Naive thymus-derived CD4-positive, alpha-beta T cell (primary cell): ENCODE measurements around the gene CIDEB. TPM values are rescaled to one million over a fixed set of nuclear protein-coding genes. Genes with fewer than 3 reads are reported as not detected.

Experiments used
- ATAC-seq: fragments of 150-1000 bp; cut with Tn5 transposase; 2 replicates; pipeline ENCODE4 v1.10.0; 2021; ENCODE audit warnings: mild to moderate bottlenecking, moderate library complexity
- CTCF ChIA-PET: fragments of 350-600 bp; sonication (Branson Sonifier 250); formaldehyde crosslinking; loops from one replicate; lab custom pipeline; 2021; ENCODE audit warnings: antibody characterized with exemption; lab: Charles Lee
- POLR2A ChIA-PET: fragments of 350-600 bp; sonication (Branson Sonifier 250); formaldehyde crosslinking; loops from one replicate; lab custom pipeline; 2021; ENCODE audit warnings: antibody characterized with exemption, inconsistent platforms; lab: Charles Lee
- DNase-seq, 9 donors: peaks; one replicate each; pipeline versions ENCODE4 v3.0.0 to v3.0.0-alpha.2; 2020 to 2022; ENCODE audit warnings: mixed read lengths in 1 of 9
- H3K27ac ChIP-seq: one replicate; pipeline ENCODE4 v1.7.0; 2013; ENCODE audit warnings: mild to moderate bottlenecking, low read depth, low read length, moderate library complexity
- H3K27me3 ChIP-seq, 2 donors: one replicate each; pipeline ENCODE4 v1.7.0; 2013; ENCODE audit warnings: low read length in 2 of 2, mild to moderate bottlenecking in 2 of 2, moderate library complexity in 2 of 2; ENCODE audit not compliant: control insufficient read depth in 2 of 2, insufficient read depth in 2 of 2
- H3K36me3 ChIP-seq, 3 experiments: 1 replicate in 2 of 3; 2 replicates in 1 of 3; pipeline ENCODE4 v1.7.0; 2013; ENCODE audit warnings: low read length in 3 of 3, mild to moderate bottlenecking in 3 of 3, moderate library complexity in 1 of 3; ENCODE audit not compliant: insufficient read depth in 3 of 3, control insufficient read depth in 2 of 3
- H3K4me1 ChIP-seq, 2 donors: one replicate each; pipeline ENCODE4 v1.7.0; 2013; ENCODE audit warnings: low read length in 2 of 2, mild to moderate bottlenecking in 2 of 2, moderate library complexity in 1 of 2; ENCODE audit not compliant: control insufficient read depth in 2 of 2, insufficient read depth in 2 of 2
- H3K4me3 ChIP-seq: 2 replicates; pipeline ENCODE4 v1.7.0; 2013; ENCODE audit warnings: mild to moderate bottlenecking, low read length
- H3K9me3 ChIP-seq, 3 experiments: 1 replicate in 2 of 3; 2 replicates in 1 of 3; pipeline ENCODE4 v1.7.0; 2013; ENCODE audit warnings: low read length in 3 of 3; ENCODE audit not compliant: control insufficient read depth in 2 of 3
- H3K27ac Mint-ChIP-seq, 9 donors: one replicate each; pipeline ENCODE4 v1.8.0; 2020 to 2022; ENCODE audit warnings: mixed read lengths in 9 of 9, mild to moderate bottlenecking in 8 of 9, moderate library complexity in 5 of 9, inconsistent platforms in 2 of 9
- H3K27me3 Mint-ChIP-seq, 5 donors: one replicate each; pipeline ENCODE4 v1.8.0; 2021 to 2022; ENCODE audit warnings: mixed read lengths in 5 of 5, mild to moderate bottlenecking in 1 of 5
- H3K36me3 Mint-ChIP-seq, 5 donors: one replicate each; pipeline ENCODE4 v1.8.0; 2020 to 2022; ENCODE audit warnings: mixed read lengths in 5 of 5, mild to moderate bottlenecking in 3 of 5, inconsistent platforms in 1 of 5
- H3K4me1 Mint-ChIP-seq, 7 donors: one replicate each; pipeline ENCODE4 v1.8.0; 2020 to 2022; ENCODE audit warnings: mixed read lengths in 7 of 7, mild to moderate bottlenecking in 3 of 7, inconsistent platforms in 1 of 7
- H3K4me3 Mint-ChIP-seq, 10 donors: one replicate each; pipeline ENCODE4 v1.8.0; 2020 to 2022; ENCODE audit warnings: mild to moderate bottlenecking in 10 of 10, mixed read lengths in 10 of 10, moderate library complexity in 6 of 10, inconsistent platforms in 2 of 10
- H3K9me3 Mint-ChIP-seq, 11 donors: one replicate each; pipeline ENCODE4 v1.8.0; 2020 to 2022; ENCODE audit warnings: mixed read lengths in 11 of 11, mild to moderate bottlenecking in 4 of 11, inconsistent platforms in 1 of 11, moderate library complexity in 1 of 11
- intact Hi-C, 2 donors: fragments of 100-400 bp; cut with micrococcal nuclease; formaldehyde crosslinking; loops; one replicate each; pipeline ENCODE4 v1.15.1; 2023
- polyA plus RNA-seq, 2 donors: library from polyadenylated mRNA; unstranded; fragments of 300-500 nt; fragmentation: Illumina TruSeq; gene quantifications; one replicate each; pipeline ENCODE4 v1.2.3, GENCODE V29; 2021
- total RNA-seq, 6 experiments: library from RNA in 5 of 6; stranded (reverse) in 5 of 6; gene quantifications; 1 replicate in 5 of 6; 2 replicates in 1 of 6; pipeline ENCODE4 v1.2.3 and lab custom pipeline; 2021 to 2026

The CIDEB gene
- total and polyA plus RNA-seq, 7 experiments from 2014 or later, result 16.4 to 31.5 (median 19.3) TPM

DNA sequence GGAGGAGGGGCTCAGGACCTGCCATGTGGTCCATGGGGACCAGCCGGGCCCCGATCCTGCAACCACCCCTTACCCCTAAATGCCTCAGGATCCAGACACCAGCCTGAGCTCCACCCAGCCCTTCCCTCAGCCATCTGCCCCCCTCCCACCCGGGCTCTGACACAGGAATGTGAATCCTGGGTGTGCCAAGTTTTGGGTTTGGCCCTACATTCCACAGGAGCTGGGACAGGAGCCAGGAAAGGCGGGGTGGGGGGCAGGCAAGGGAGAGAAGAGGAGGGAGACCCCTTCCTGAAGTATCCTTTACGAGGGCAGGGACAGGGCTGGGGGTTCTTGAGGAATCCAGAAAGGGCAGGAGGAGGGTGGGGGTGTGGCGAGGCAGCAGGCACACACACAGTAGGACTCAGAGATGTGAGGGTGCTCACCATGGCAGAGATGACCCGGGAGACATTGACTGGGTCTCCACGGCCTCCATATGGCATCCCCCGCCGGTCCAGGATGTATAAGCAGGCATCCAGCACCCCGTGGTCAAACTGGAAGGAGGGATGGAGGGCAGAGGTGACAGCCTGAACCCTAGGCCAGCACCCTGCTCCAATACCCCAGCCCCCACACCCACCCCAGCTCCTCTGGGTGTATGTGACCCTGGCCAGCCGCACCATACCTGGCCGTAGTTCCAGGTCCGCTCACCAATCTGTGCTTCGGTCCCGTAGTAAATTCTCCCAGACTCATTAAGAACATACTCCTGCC lies 48.3 kb downstream of the CIDEB start:
- ATAC-seq (no peak), DNase-seq (no peak)
- Histone ChIP-seq H3K4me1 (no peaks in the 10 kb centered on the region), H3K9me3 (no peaks in the 10 kb centered on the region), H3K36me3 (peaks cover 0 to 45% (median 7%) of the 10 kb centered on the region in 3 experiments), H3K27ac (no peak overlapping the region), H3K27me3 (no peaks in the 10 kb centered on the region), H3K4me3 (no peak overlapping the region)
- Mint-ChIP-seq H3K4me3 (no peak overlapping the region), H3K27me3 (no peaks in the 10 kb centered on the region), H3K27ac (no peak overlapping the region), H3K9me3 (no peaks in the 10 kb centered on the region), H3K4me1 (peaks cover 0 to 3% (median 0%) of the 10 kb centered on the region in 7 donors), H3K36me3 (peaks cover 0 to 26% (median 10%) of the 10 kb centered on the region in 5 donors)
- intact Hi-C loops, result no loop called here
- POLR2A ChIA-PET, result no interaction called here
- CTCF ChIA-PET, result no interaction called here

DNA sequence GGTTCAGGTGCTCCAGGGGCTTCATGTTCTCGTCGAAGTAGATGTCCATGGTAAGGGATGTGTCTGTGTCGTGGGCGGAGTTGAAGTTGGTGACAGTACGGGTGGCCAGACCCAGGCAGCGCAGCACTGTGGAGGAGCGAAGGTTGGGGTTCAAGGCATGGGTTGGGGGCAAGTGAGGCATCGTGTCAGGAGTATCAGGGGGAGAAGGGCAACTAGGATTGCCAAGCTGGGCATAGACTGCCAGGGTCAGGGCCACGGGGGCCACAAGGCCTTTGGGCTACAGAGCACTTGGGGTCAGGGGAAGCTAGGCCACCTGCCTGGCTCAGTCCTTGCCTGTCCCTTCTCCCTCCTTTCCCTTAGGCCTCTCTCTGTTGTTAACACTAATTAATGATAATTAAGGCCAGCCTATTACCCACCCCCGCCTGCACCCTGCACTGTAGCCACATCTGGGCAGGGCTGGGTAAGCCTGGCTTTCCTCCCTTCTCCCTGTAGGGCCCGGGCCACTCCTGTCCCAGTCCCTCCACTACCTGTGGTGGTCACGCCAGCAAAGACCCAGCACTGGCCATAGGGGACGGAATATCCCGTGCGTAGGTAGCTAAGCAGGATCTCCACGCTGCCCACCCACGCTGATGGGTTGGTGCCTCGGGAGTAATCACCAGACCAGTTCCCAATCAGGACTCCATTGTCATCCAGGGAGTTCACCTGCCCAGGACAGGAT lies 49.1 kb downstream of the CIDEB start:
- no peak overlapping the region for H3K27ac Mint-ChIP-seq
- Histone ChIP-seq H3K27ac (no peak overlapping the region), H3K27me3 (no peaks in the 10 kb centered on the region), H3K9me3 (no peaks in the 10 kb centered on the region), H3K36me3 (peaks cover 0 to 45% (median 7%) of the 10 kb centered on the region in 3 experiments), H3K4me3 (no peak overlapping the region), H3K4me1 (no peaks in the 10 kb centered on the region)
- no peaks in the 10 kb centered on the region for H3K27me3 Mint-ChIP-seq
- H3K9me3 Mint-ChIP-seq, result no peaks in the 10 kb centered on the region
- ChIA-PET CTCF (interaction anchor here (0.6 to 1.5 kb wide), 2 partner anchors 31 to 49 kb away, joined by 3 read pairs; partner anchors contain the start of gene CIDEB), POLR2A (interaction anchor here (1.4 kb wide), 1 partner anchor 32 kb away, joined by 4 read pairs; no protein-coding TSS in a partner anchor)
- DNase-seq (no peak), ATAC-seq (no peak)
- H3K4me3 Mint-ChIP-seq, result no peak overlapping the region
- H3K36me3 Mint-ChIP-seq, result peaks cover 0 to 34% (median 10%) of the 10 kb centered on the region in 5 donors
- intact Hi-C loops, result no loop called here
- H3K4me1 Mint-ChIP-seq, result peaks cover 0 to 3% (median 0%) of the 10 kb centered on the region in 7 donors

DNA sequence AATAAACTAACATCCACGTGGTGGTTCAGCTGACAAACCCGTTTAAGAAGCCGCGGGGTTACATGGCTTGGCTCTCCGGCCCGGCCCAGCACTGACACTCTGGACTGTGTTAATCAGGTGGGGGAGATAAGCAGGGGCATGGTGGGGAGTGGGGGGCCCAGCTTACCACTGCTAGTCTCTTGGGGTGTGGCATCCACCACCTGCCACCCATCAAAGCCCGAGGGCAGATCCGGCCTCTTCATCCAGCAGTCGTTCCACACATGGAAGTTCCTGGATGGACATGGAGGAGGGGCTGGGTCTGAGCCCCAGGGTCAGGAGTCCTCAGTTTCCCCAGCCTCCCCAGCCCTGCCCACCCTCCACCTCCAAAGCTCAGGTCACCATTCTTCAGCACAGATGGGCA lies 49.7 kb downstream of the CIDEB start:
- H3K27ac ChIP-seq, result no peak overlapping the region
- no peaks in the 10 kb centered on the region for H3K4me1 ChIP-seq
- intact Hi-C loops, result no loop called here
- Mint-ChIP-seq H3K4me1 (peaks cover 0 to 3% (median 0%) of the 10 kb centered on the region in 7 donors), H3K9me3 (no peaks in the 10 kb centered on the region), H3K36me3 (peaks cover 0 to 36% (median 11%) of the 10 kb centered on the region in 5 donors), H3K27ac (no peak overlapping the region), H3K4me3 (no peak overlapping the region), H3K27me3 (no peaks in the 10 kb centered on the region)
- ChIA-PET POLR2A (interaction anchor here (1.4 kb wide), 1 partner anchor 32 kb away, joined by 4 read pairs; no protein-coding TSS in a partner anchor), CTCF (interaction anchor here (1.5 kb wide), 1 partner anchor 50 kb away, joined by 3 read pairs; the partner anchor contains the start of gene CIDEB)
- peaks cover 0 to 43% (median 7%) of the 10 kb centered on the region in 3 experiments for H3K36me3 ChIP-seq
- DNase-seq, result no peak
- no peaks in the 10 kb centered on the region for H3K27me3 ChIP-seq
- H3K4me3 ChIP-seq, result no peak overlapping the region
- ATAC-seq, result no peak
- H3K9me3 ChIP-seq, result no peaks in the 10 kb centered on the region

DNA sequence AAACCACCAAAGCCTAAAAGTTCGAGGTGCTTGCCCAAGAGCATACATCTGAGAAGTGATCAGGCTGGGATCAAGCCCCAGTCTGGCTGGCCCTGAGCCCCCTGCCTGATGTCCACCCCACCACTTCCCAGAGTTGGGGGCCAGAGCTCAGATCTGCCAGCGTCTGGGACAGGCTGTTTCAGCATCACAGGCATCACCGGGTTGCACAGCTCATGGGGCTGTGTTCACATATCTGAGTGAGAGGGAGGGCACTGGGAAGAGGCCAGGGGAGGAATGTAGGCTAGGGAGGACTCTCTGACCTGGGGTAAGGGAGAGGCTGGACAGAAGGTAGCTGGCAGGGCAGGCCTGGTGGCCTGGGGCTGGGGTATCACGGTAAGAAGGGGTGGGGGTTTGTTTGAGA lies 50.8 kb downstream of the CIDEB start:
- no peaks in the 10 kb centered on the region for H3K9me3 ChIP-seq
- Mint-ChIP-seq H3K9me3 (no peaks in the 10 kb centered on the region), H3K4me1 (peaks cover 0 to 3% (median 0%) of the 10 kb centered on the region in 7 donors), H3K27me3 (no peaks in the 10 kb centered on the region), H3K27ac (no peak overlapping the region), H3K4me3 (no peak overlapping the region), H3K36me3 (peaks cover 0 to 34% (median 8%) of the 10 kb centered on the region in 5 donors)
- H3K27me3 ChIP-seq, result no peaks in the 10 kb centered on the region
- H3K4me3 ChIP-seq, result no peak overlapping the region
- ATAC-seq (no peak), DNase-seq (no peak)
- ChIA-PET CTCF (interaction anchor here (1.5 kb wide), 1 partner anchor 51 kb away, joined by 3 read pairs; the partner anchor contains the start of gene CIDEB), POLR2A (interaction anchor here (0.6 to 1.4 kb wide), 2 partner anchors 14 to 33 kb away, joined by 4 to 5 read pairs; no protein-coding TSS in a partner anchor)
- peaks cover 0 to 47% (median 9%) of the 10 kb centered on the region in 3 experiments for H3K36me3 ChIP-seq
- intact Hi-C loops, result no loop called here
- H3K4me1 ChIP-seq, result no peaks in the 10 kb centered on the region
- no peak overlapping the region for H3K27ac ChIP-seq

DNA sequence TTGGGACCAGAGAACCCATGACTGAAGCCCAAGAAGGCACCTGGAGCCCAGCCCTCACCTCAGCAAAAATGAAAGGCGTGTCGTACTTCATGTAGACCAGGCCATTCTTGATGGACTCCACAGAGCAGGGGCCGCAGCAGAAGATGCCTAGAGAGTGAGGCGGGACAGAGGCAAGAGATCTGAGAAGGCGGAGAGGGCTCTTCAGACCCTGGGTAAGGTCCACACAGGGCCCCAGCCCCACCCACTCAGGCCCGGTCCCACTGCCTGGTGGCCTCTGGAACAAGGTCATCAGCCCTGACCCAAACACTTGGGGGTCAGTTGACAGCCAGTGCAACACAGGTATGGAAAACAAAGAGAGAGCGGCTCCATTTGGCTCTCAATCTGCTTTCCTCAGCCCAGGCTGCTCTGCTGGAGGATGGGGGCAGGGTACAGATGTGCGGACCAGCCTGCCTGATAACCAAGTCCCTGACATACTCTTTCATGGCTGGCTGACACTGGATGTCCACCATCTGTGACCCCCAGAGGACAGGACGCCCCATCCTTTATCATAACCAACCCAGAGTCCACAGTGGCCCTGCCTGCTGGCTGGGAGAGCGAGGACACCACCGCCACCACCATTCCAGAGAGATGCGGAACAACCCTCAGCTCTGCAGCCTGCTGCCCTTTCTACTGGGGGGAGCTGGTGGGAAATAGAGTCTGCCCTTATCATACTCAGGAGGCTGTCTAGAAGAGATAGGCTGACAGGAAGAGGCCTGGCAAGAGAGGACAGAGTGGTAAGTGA lies 51.7 kb downstream of the CIDEB start:
- DNase-seq (no peak), ATAC-seq (no peak)
- H3K36me3 Mint-ChIP-seq, result peaks cover 0 to 33% (median 8%) of the 10 kb centered on the region in 5 donors
- Histone ChIP-seq H3K4me3 (no peak overlapping the region), H3K27ac (no peak overlapping the region), H3K4me1 (no peaks in the 10 kb centered on the region), H3K27me3 (no peaks in the 10 kb centered on the region), H3K36me3 (peaks cover 0 to 45% (median 11%) of the 10 kb centered on the region in 3 experiments), H3K9me3 (no peaks in the 10 kb centered on the region)
- H3K9me3 Mint-ChIP-seq, result no peaks in the 10 kb centered on the region
- no peak overlapping the region for H3K27ac Mint-ChIP-seq
- POLR2A ChIA-PET, result no interaction called here
- intact Hi-C loops, result no loop called here
- H3K4me1 Mint-ChIP-seq, result peaks cover 0 to 7% (median 0%) of the 10 kb centered on the region in 7 donors
- no peak overlapping the region for H3K4me3 Mint-ChIP-seq
- CTCF ChIA-PET, result interaction anchor here (0.8 kb wide), 1 partner anchor 14 kb away, joined by 3 read pairs; the partner anchor contains the start of gene TINF2
- no peaks in the 10 kb centered on the region for H3K27me3 Mint-ChIP-seq

DNA sequence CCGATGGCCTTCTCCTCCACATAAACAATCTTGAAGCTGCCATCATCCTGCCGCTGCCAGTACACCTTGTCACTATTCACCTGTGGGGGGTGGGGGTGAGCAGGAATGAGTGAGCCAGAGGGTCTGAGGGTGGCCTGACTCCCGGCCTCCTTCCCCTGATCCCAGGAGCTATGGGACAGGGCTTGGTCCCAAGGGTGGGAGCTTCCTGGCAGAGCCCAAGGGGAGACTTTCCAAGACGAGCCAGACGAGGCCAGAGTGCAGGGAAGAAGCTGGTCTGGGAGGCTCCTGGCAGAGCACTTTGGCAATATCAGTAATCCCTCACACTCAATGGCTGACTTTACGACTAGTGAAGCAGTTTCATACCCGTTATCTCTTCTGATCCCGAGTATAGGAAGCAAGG lies 52.3 kb downstream of the CIDEB start:
- Mint-ChIP-seq H3K27ac (peak overlapping the region in 1 of 9 donors; percentile 31), H3K4me1 (peaks cover 0 to 14% (median 0%) of the 10 kb centered on the region in 7 donors), H3K27me3 (no peaks in the 10 kb centered on the region), H3K9me3 (no peaks in the 10 kb centered on the region), H3K4me3 (no peak overlapping the region), H3K36me3 (peaks cover 0 to 29% (median 8%) of the 10 kb centered on the region in 5 donors)
- ChIA-PET POLR2A (no interaction called here), CTCF (interaction anchor here (0.8 kb wide), 1 partner anchor 13 kb away, joined by 3 read pairs; the partner anchor contains the start of gene TINF2)
- ATAC-seq (no peak), DNase-seq (no peak)
- H3K9me3 ChIP-seq, result no peaks in the 10 kb centered on the region
- no peaks in the 10 kb centered on the region for H3K4me1 ChIP-seq
- no peaks in the 10 kb centered on the region for H3K27me3 ChIP-seq
- H3K4me3 ChIP-seq, result no peak overlapping the region
- peaks cover 0 to 40% (median 11%) of the 10 kb centered on the region in 3 experiments for H3K36me3 ChIP-seq
- intact Hi-C loops, result no loop called here
- H3K27ac ChIP-seq, result no peak overlapping the region
